HepG2 (cell line): ENCODE measurements around the gene CERS6. TPM values are rescaled to one million over a fixed set of nuclear protein-coding genes. Genes with fewer than 3 reads are reported as not detected.

Experiments used
- ATM ChIP-seq: fragments of 450-650 bp; IDR thresholded peaks from 2 replicates; pipeline ENCODE4 v1.7.1; 2017; ENCODE audit warnings: mild to moderate bottlenecking, borderline replicate concordance
- ELK4 ChIP-seq: sonication (generic); formaldehyde crosslinking; IDR thresholded peaks from 2 replicates; pipeline ENCODE4 v1.9.0; 2021; ENCODE audit warnings: missing genetic modification reagents, borderline replicate concordance
- HES4 ChIP-seq: sonication (generic); formaldehyde crosslinking; IDR thresholded peaks from 2 replicates; pipeline ENCODE4 v1.9.0; 2021; ENCODE audit warnings: mild to moderate bottlenecking, missing genetic modification reagents, borderline replicate concordance
- KDM6A ChIP-seq: IDR thresholded peaks from 2 replicates; pipeline ENCODE4 v1.6.1; 2016; ENCODE audit warnings: low read depth
- SMARCC2 ChIP-seq: fragments of 450-650 bp; IDR thresholded peaks from 2 replicates; pipeline ENCODE4 v1.6.1; 2017; ENCODE audit warnings: antibody characterized with exemption, mild to moderate bottlenecking
- ZBTB42 ChIP-seq: sonication (generic); formaldehyde crosslinking; IDR thresholded peaks from 2 replicates; pipeline ENCODE4 v1.5.0; 2020; ENCODE audit warnings: mild to moderate bottlenecking, missing genetic modification reagents
- ZNF160 ChIP-seq: sonication (generic); formaldehyde crosslinking; IDR thresholded peaks from 2 replicates; pipeline ENCODE4 v1.8.0; 2022; ENCODE audit warnings: mild to moderate bottlenecking, inconsistent platforms, missing genetic modification reagents
- ZNF232 ChIP-seq: sonication (generic); formaldehyde crosslinking; IDR thresholded peaks from 2 replicates; pipeline ENCODE4 v1.4.0; 2020; ENCODE audit warnings: missing genetic modification reagents, borderline replicate concordance
- ZNF24 ChIP-seq: fragments of 450-650 bp; IDR thresholded peaks from 2 replicates; pipeline ENCODE4 v1.6.1; 2017; ENCODE audit warnings: antibody characterized with exemption, mild to moderate bottlenecking
- ZNF382 ChIP-seq: sonication (generic); formaldehyde crosslinking; IDR thresholded peaks from 2 replicates; pipeline ENCODE4 v1.5.0; 2020; ENCODE audit warnings: missing genetic modification reagents, mild to moderate bottlenecking, borderline replicate concordance
- ZNF44 ChIP-seq: sonication (generic); formaldehyde crosslinking; IDR thresholded peaks from 2 replicates; pipeline ENCODE4 v1.5.1; 2020; ENCODE audit warnings: mild to moderate bottlenecking, missing genetic modification reagents
- ZNF672 ChIP-seq: sonication (generic); formaldehyde crosslinking; IDR thresholded peaks from 2 replicates; pipeline ENCODE4 v1.8.1; 2022; ENCODE audit warnings: missing genetic modification reagents
- ZNF709 ChIP-seq: sonication (generic); formaldehyde crosslinking; IDR thresholded peaks from 2 replicates; pipeline ENCODE4 v1.5.0; 2020; ENCODE audit warnings: mild to moderate bottlenecking, missing genetic modification reagents
- ZNF747 ChIP-seq: sonication (generic); formaldehyde crosslinking; IDR thresholded peaks from 2 replicates; pipeline ENCODE4 v1.8.1; 2023; ENCODE audit warnings: missing genetic modification reagents, mild to moderate bottlenecking, borderline replicate concordance
- ZNF816 ChIP-seq: sonication (generic); formaldehyde crosslinking; IDR thresholded peaks from 2 replicates; pipeline ENCODE4 v1.8.0; 2022; ENCODE audit warnings: missing genetic modification reagents, mild to moderate bottlenecking, borderline replicate concordance
- polyA plus RNA-seq, 8 experiments: library from polyadenylated mRNA; depleted of rRNA in 3 of 8; stranded (reverse) in 7 of 8; unstranded in 1 of 8; fragments of >200 nt; fragmentation: Illumina TruSeq in 4 of 8; extraction: Trizol in 4 of 8; gene quantifications; 2 replicates each; pipeline versions ENCODE4 v1.2.1 to v1.2.3, GENCODE V29; 2011 to 2016; ENCODE audit warnings: low read depth in 4 of 8, missing spikeins in 1 of 8, mixed read lengths in 1 of 8; ENCODE audit not compliant: insufficient read depth in 1 of 8
- total RNA-seq, 5 experiments: library from RNA; depleted of rRNA; stranded (reverse); fragments of >200 nt; fragmentation: Illumina TruSeq; extraction: Trizol; gene quantifications; 2 replicates each; pipeline ENCODE4 v1.2.3, GENCODE V29; 2016; ENCODE audit warnings: low read depth in 1 of 5
- TF ChIP-seq, protein P1 (sequence below): sonication (generic); formaldehyde crosslinking; IDR thresholded peaks from 2 replicates; pipeline ENCODE4 v1.4.0; 2020; ENCODE audit warnings: missing genetic modification reagents
- TF ChIP-seq, protein P2 (sequence below): sonication (generic); formaldehyde crosslinking; IDR thresholded peaks from 2 replicates; pipeline ENCODE4 v1.8.1; 2023; ENCODE audit warnings: mild to moderate bottlenecking, missing genetic modification reagents
- TF ChIP-seq, protein P3 (sequence below): sonication (generic); formaldehyde crosslinking; IDR thresholded peaks from 2 replicates; pipeline ENCODE4 v1.9.0; 2021; ENCODE audit warnings: missing genetic modification reagents, borderline replicate concordance

The CERS6 gene
- total and polyA plus RNA-seq, 2 of the 13 experiments (the other 11 are each of a cell fraction or from before 2014, with no cell fraction given): 10.1 to 20.3 TPM

DNA sequence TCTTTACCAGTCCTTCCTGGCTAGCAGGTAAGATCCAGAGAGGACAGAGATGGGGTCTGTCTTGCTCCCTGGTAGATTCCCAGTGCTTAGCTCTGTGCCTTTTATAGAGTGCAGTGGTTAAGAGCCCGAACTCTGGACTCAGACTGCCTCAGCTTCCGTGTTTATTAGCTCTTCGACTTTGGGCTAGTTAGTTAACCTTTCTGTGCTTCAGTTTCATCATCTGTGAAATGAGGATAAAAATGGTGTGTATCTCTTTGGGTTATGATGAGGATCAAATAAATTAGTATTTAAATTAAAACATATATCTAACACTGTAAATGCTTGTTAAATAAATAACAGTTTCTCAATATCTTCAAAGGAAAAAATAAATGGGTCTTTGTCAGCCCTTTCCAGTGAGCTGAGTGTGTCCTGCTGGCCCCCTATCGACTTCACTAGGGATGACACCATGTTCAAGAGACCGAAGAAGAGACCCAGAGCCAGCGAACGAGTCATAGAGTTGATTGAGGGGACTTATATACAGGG is 38.2 kb downstream of the CERS6 start (continued):
- TF ChIP-seq ZNF24 (no peak), ELK4 (CRISPR knock-in tag) (no peak), ZNF747 (CRISPR knock-in tag) (no peak), ZBTB42 (no peak), ZNF816 (0 out of 2 replicates have a peak, but pooled peaks have one; percentile 52), ZNF709 (CRISPR knock-in tag) (no peak), ATM (no peak), ZNF232 (CRISPR knock-in tag) (no peak), SMARCC2 (no peak), ZNF382 (CRISPR knock-in tag) (no peak), ZNF160 (no peak), KDM6A (peak; percentile 52; the same call in 1 of the 2 replicates), ZNF672 (CRISPR knock-in tag) (no peak), HES4 (no peak), ZNF44 (no peak)
- TF ChIP-seq, protein P1, sequence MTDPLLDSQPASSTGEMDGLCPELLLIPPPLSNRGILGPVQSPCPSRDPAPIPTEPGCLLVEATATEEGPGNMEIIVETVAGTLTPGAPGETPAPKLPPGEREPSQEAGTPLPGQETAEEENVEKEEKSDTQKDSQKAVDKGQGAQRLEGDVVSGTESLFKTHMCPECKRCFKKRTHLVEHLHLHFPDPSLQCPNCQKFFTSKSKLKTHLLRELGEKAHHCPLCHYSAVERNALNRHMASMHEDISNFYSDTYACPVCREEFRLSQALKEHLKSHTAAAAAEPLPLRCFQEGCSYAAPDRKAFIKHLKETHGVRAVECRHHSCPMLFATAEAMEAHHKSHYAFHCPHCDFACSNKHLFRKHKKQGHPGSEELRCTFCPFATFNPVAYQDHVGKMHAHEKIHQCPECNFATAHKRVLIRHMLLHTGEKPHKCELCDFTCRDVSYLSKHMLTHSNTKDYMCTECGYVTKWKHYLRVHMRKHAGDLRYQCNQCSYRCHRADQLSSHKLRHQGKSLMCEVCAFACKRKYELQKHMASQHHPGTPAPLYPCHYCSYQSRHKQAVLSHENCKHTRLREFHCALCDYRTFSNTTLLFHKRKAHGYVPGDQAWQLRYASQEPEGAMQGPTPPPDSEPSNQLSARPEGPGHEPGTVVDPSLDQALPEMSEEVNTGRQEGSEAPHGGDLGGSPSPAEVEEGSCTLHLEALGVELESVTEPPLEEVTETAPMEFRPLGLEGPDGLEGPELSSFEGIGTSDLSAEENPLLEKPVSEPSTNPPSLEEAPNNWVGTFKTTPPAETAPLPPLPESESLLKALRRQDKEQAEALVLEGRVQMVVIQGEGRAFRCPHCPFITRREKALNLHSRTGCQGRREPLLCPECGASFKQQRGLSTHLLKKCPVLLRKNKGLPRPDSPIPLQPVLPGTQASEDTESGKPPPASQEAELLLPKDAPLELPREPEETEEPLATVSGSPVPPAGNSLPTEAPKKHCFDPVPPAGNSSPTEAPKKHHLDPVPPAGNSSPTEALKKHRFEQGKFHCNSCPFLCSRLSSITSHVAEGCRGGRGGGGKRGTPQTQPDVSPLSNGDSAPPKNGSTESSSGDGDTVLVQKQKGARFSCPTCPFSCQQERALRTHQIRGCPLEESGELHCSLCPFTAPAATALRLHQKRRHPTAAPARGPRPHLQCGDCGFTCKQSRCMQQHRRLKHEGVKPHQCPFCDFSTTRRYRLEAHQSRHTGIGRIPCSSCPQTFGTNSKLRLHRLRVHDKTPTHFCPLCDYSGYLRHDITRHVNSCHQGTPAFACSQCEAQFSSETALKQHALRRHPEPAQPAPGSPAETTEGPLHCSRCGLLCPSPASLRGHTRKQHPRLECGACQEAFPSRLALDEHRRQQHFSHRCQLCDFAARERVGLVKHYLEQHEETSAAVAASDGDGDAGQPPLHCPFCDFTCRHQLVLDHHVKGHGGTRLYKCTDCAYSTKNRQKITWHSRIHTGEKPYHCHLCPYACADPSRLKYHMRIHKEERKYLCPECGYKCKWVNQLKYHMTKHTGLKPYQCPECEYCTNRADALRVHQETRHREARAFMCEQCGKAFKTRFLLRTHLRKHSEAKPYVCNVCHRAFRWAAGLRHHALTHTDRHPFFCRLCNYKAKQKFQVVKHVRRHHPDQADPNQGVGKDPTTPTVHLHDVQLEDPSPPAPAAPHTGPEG (CRISPR knock-in tag): no peak
- TF ChIP-seq, protein P2, sequence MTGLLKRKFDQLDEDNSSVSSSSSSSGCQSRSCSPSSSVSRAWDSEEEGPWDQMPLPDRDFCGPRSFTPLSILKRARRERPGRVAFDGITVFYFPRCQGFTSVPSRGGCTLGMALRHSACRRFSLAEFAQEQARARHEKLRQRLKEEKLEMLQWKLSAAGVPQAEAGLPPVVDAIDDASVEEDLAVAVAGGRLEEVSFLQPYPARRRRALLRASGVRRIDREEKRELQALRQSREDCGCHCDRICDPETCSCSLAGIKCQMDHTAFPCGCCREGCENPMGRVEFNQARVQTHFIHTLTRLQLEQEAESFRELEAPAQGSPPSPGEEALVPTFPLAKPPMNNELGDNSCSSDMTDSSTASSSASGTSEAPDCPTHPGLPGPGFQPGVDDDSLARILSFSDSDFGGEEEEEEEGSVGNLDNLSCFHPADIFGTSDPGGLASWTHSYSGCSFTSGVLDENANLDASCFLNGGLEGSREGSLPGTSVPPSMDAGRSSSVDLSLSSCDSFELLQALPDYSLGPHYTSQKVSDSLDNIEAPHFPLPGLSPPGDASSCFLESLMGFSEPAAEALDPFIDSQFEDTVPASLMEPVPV (CRISPR knock-in tag): no peak
- TF ChIP-seq, protein P3, sequence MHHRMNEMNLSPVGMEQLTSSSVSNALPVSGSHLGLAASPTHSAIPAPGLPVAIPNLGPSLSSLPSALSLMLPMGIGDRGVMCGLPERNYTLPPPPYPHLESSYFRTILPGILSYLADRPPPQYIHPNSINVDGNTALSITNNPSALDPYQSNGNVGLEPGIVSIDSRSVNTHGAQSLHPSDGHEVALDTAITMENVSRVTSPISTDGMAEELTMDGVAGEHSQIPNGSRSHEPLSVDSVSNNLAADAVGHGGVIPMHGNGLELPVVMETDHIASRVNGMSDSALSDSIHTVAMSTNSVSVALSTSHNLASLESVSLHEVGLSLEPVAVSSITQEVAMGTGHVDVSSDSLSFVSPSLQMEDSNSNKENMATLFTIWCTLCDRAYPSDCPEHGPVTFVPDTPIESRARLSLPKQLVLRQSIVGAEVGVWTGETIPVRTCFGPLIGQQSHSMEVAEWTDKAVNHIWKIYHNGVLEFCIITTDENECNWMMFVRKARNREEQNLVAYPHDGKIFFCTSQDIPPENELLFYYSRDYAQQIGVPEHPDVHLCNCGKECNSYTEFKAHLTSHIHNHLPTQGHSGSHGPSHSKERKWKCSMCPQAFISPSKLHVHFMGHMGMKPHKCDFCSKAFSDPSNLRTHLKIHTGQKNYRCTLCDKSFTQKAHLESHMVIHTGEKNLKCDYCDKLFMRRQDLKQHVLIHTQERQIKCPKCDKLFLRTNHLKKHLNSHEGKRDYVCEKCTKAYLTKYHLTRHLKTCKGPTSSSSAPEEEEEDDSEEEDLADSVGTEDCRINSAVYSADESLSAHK (CRISPR knock-in tag): no peak
